Measurements from ENCODE around the gene KCNQ4.

DNA sequence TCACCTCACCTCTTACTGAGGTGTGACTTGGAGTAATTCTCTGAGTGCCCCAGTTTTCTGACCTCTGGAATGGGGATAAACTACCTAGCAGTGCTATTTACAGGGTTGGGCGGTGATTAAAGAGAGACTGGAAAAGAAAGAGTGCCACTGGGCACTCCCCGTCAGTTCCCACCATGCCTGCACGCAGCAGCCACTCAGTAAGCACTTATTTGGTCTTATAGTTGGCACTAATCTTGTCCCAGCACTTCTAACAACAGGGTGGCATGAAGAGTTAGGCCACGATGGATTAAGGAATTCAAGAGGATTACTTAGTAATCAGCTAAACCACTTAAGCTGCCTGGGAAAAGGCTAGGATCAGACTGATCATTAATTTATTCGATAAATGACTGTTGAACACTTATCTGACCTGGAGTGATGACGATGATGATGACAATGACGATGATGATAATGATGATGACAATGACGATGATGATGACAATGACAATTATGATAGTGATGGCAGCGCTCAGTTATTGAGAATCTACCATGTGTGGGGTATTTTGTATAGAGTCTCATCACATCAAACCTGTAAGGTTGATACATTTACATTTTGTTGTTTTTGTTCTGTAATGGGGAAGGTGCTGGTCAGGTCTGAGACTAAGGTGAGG is 73.2 kb downstream of the KCNQ4 start:
- TF ChIP-seq EZH2 (IDR thresholded peaks at IDR 0.05) (no peak), CTCF (IDR thresholded peaks at IDR 0.05) (no peak)

Measured in neural progenitor cell (in vitro differentiated cells).